ENCODE measurements around the gene RIN1.

DNA sequence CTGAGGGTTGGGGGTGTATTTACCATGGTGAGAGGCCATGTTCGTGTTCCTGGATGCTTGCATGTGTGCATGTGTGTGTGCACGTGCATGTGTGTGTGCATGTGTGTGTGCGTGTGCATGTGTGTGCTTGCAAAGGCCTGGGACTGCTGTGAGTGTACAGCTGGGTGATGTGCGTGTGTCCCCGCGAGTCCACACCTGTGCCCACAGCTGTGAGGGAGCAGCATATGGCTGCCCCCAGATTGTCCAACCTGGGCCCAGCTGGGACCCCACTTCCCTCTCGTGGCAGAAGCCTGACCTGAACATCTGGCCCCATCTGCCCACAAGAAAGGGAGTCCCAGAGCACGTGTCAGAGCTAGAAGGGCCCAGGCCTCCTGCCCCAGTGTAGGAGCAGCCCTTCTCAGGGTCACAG, 11.0 kb downstream of the RIN1 start:
- TF ChIP-seq, protein P1, sequence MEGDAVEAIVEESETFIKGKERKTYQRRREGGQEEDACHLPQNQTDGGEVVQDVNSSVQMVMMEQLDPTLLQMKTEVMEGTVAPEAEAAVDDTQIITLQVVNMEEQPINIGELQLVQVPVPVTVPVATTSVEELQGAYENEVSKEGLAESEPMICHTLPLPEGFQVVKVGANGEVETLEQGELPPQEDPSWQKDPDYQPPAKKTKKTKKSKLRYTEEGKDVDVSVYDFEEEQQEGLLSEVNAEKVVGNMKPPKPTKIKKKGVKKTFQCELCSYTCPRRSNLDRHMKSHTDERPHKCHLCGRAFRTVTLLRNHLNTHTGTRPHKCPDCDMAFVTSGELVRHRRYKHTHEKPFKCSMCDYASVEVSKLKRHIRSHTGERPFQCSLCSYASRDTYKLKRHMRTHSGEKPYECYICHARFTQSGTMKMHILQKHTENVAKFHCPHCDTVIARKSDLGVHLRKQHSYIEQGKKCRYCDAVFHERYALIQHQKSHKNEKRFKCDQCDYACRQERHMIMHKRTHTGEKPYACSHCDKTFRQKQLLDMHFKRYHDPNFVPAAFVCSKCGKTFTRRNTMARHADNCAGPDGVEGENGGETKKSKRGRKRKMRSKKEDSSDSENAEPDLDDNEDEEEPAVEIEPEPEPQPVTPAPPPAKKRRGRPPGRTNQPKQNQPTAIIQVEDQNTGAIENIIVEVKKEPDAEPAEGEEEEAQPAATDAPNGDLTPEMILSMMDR (IDR thresholded peaks at IDR 0.05), result no peak
- no peak for TF ChIP-seq POLR2A (IDR thresholded peaks at IDR 0.05)

All from heart left ventricle (tissue), 13 donors.